H1 (cell line): ENCODE results near the gene TFB2M. TPM values are rescaled to one million over a fixed set of nuclear protein-coding genes. Genes with fewer than 3 reads are reported as not detected.

ENCODE experiments used
- CTCF ChIA-PET: fragments of 300-600 bp; sonication (Branson Sonifier 250); formaldehyde crosslinking; loops from one replicate; lab custom pipeline; 2021; ENCODE audit not compliant: partially characterized antibody; lab: Charles Lee
- POLR2A ChIA-PET: fragments of 300-600 bp; sonication (Branson Sonifier 250); formaldehyde crosslinking; loops from one replicate; lab custom pipeline; 2021; ENCODE audit warnings: inconsistent platforms; ENCODE audit not compliant: partially characterized antibody; lab: Charles Lee
- DNase-seq, 2 experiments: peaks; one replicate each; pipeline versions ENCODE4 v3.0.0 to v3.0.0-alpha.2; 2010 to 2022; ENCODE audit warnings: low spot score in 2 of 2, low read depth in 1 of 2, mixed read lengths in 1 of 2
- FAIRE-seq: peaks from 2 replicates; lab custom pipeline; 2011; peaks lifted over from hg19 to GRCh38; lab: Jason Lieb, UNC
- H2AFZ ChIP-seq: 2 replicates; pipeline ENCODE4 v1.8.1; 2012; ENCODE audit warnings: low read length, inconsistent platforms
- H2AK5ac ChIP-seq: 2 replicates; pipeline ENCODE4 v1.6.1; 2013; ENCODE audit warnings: low read depth, low read length
- H2BK120ac ChIP-seq: replicated peaks from 2 replicates; pipeline ENCODE3; 2013; ENCODE audit warnings: low read depth, low read length, inconsistent platforms
- H2BK12ac ChIP-seq: 2 replicates; pipeline ENCODE4 v1.6.1; 2013; ENCODE audit warnings: low read depth, low read length
- H2BK15ac ChIP-seq: 2 replicates; pipeline ENCODE4 v1.6.1; 2013; ENCODE audit warnings: low read length
- H2BK20ac ChIP-seq: 2 replicates; pipeline ENCODE4 v1.6.1; 2013; ENCODE audit warnings: low read length
- H2BK5ac ChIP-seq: 2 replicates; pipeline ENCODE4 v1.6.1; 2013; ENCODE audit warnings: low read depth, low read length
- H3K14ac ChIP-seq: 2 replicates; pipeline ENCODE4 v1.6.1; 2013; ENCODE audit warnings: inconsistent platforms; ENCODE audit not compliant: insufficient read length
- H3K18ac ChIP-seq: 2 replicates; pipeline ENCODE4 v1.6.1; 2013; ENCODE audit warnings: low read length; ENCODE audit errors: extremely low read depth
- H3K23ac ChIP-seq: 2 replicates; pipeline ENCODE4 v1.6.1; 2013; ENCODE audit warnings: inconsistent platforms; ENCODE audit not compliant: insufficient read length
- H3K23me2 ChIP-seq: 2 replicates; pipeline ENCODE4 v1.6.1; 2013; ENCODE audit warnings: low read depth, low read length
- H3K27ac ChIP-seq: 2 replicates; pipeline ENCODE4 v1.6.1; 2011; ENCODE audit warnings: low read depth, low read length, inconsistent platforms
- H3K27me3 ChIP-seq, 4 experiments: replicated peaks in 1 of 4; 1 replicate in 1 of 4; 2 replicates in 3 of 4; pipeline versions ENCODE4 v1.6.1 to v1.8.1; 2011 to 2013; ENCODE audit warnings: low read length in 3 of 4, mild to moderate bottlenecking in 3 of 4, inconsistent platforms in 2 of 4, mixed read lengths in 2 of 4, moderate library complexity in 1 of 4; ENCODE audit not compliant: control insufficient read depth in 3 of 4, insufficient read depth in 3 of 4; ENCODE audit errors: extremely low read depth in 1 of 4
- H3K36me3 ChIP-seq, 4 experiments: 2 replicates each; pipeline versions ENCODE4 v1.6.1 to v1.8.1; 2011 to 2013; ENCODE audit warnings: mild to moderate bottlenecking in 4 of 4, low read length in 3 of 4, moderate library complexity in 2 of 4, control low read depth in 1 of 4, inconsistent platforms in 1 of 4; ENCODE audit not compliant: insufficient read depth in 4 of 4, control insufficient read depth in 2 of 4
- H3K4ac ChIP-seq: replicated peaks from 2 replicates; pipeline ENCODE3; 2013; ENCODE audit warnings: low read length, low read depth, mixed read lengths, inconsistent platforms; ENCODE audit not compliant: insufficient read length
- H3K4me1 ChIP-seq, 4 experiments: replicated peaks in 1 of 4; 1 replicate in 1 of 4; 2 replicates in 3 of 4; pipeline versions ENCODE4 v1.6.1 to v1.8.1; 2011 to 2013; ENCODE audit warnings: low read length in 3 of 4, inconsistent platforms in 2 of 4, mixed read lengths in 1 of 4; ENCODE audit not compliant: insufficient read depth in 4 of 4, control insufficient read depth in 3 of 4
- H3K4me2 ChIP-seq, 2 experiments: 2 replicates each; pipeline versions ENCODE4 v1.6.1 to v1.8.1; 2011 to 2013; ENCODE audit warnings: low read depth in 2 of 2, low read length in 2 of 2, control low read depth in 1 of 2, inconsistent platforms in 1 of 2, mild to moderate bottlenecking in 1 of 2; ENCODE audit not compliant: insufficient read depth in 1 of 2
- H3K4me3 ChIP-seq, 4 experiments: fragments of 200-600, 300-600 bp in 1 of 4; sonication (generic), shearing (Covaris generic), sonication (Bioruptor Twin) in 1 of 4; 2 replicates each; pipeline versions ENCODE4 v1.5.1 to v1.8.1; 2011 to 2016; ENCODE audit warnings: low read length in 4 of 4, low read depth in 3 of 4, control low read depth in 2 of 4, inconsistent platforms in 2 of 4, mild to moderate bottlenecking in 2 of 4, mixed read lengths in 1 of 4, moderate library complexity in 1 of 4; ENCODE audit not compliant: insufficient read depth in 2 of 4; ENCODE audit errors: extremely low read depth in 1 of 4
- H3K56ac ChIP-seq: replicated peaks from 2 replicates; pipeline ENCODE3; 2013; ENCODE audit warnings: low read depth, mild to moderate bottlenecking, mixed read lengths, low read length, inconsistent platforms; ENCODE audit not compliant: insufficient read length
- H3K79me1 ChIP-seq: 2 replicates; pipeline ENCODE4 v1.6.1; 2013; ENCODE audit warnings: low read depth, low read length, control low read depth
- H3K79me2 ChIP-seq, 2 experiments: 2 replicates each; pipeline versions ENCODE4 v1.6.1 to v1.8.1; 2012 to 2013; ENCODE audit warnings: low read length in 2 of 2, mild to moderate bottlenecking in 2 of 2, inconsistent platforms in 1 of 2; ENCODE audit not compliant: insufficient read depth in 2 of 2, control insufficient read depth in 1 of 2
- H3K9ac ChIP-seq, 4 experiments: replicated peaks in 1 of 4; 1 replicate in 1 of 4; 2 replicates in 3 of 4; pipeline versions ENCODE4 v1.6.1 to v1.8.1; 2011 to 2013; ENCODE audit warnings: low read depth in 3 of 4, low read length in 3 of 4, control low read depth in 2 of 4, mild to moderate bottlenecking in 2 of 4, moderate library complexity in 2 of 4, inconsistent platforms in 1 of 4; ENCODE audit errors: extremely low read depth in 1 of 4
- H3K9me3 ChIP-seq, 2 experiments: 2 replicates each; pipeline versions ENCODE4 v1.6.1 to v1.8.1; 2012 to 2013; ENCODE audit warnings: mild to moderate bottlenecking in 2 of 2, moderate library complexity in 2 of 2, control low read depth in 1 of 2, inconsistent platforms in 1 of 2, low read depth in 1 of 2, low read length in 1 of 2, mixed read lengths in 1 of 2; ENCODE audit not compliant: insufficient read depth in 2 of 2
- H4K20me1 ChIP-seq, 2 experiments: replicated peaks in 1 of 2; 2 replicates each; pipeline versions ENCODE3 to v1.8.1; 2011 to 2013; ENCODE audit warnings: inconsistent platforms in 2 of 2, low read length in 2 of 2, mild to moderate bottlenecking in 1 of 2; ENCODE audit not compliant: insufficient read depth in 2 of 2, control insufficient read depth in 1 of 2
- H4K5ac ChIP-seq: 2 replicates; pipeline ENCODE4 v1.6.1; 2013; ENCODE audit warnings: low read length, low read depth, mixed read lengths, inconsistent platforms; ENCODE audit not compliant: insufficient read length
- H4K8ac ChIP-seq: 2 replicates; pipeline ENCODE4 v1.8.0; 2013; ENCODE audit warnings: mild to moderate bottlenecking, moderate library complexity, low read length, inconsistent platforms; ENCODE audit not compliant: insufficient read depth; ENCODE audit errors: extremely low read depth
- H4K91ac ChIP-seq: replicated peaks from 2 replicates; pipeline ENCODE3; 2013; ENCODE audit warnings: low read length, mixed read lengths, inconsistent platforms; ENCODE audit not compliant: insufficient read length
- CBX5 ChIP-seq: fragments of 300-800, 300-1000 bp; sonication (generic); IDR thresholded peaks from 2 replicates; pipeline ENCODE4 v1.7.1; 2016; ENCODE audit warnings: antibody characterized with exemption, low read length, low read depth
- CHD2 ChIP-seq: IDR thresholded peaks from 2 replicates; pipeline ENCODE4 v1.6.1; 2012; ENCODE audit warnings: low read length, improper control_type of control experiment
- HDAC6 ChIP-seq: IDR thresholded peaks from one replicate; pipeline ENCODE4 v1.7.1; 2012; ENCODE audit warnings: low read depth, mild to moderate bottlenecking, inconsistent platforms, low read length, moderate library complexity
- POU5F1 ChIP-seq: IDR thresholded peaks from 2 replicates; pipeline ENCODE4 v1.6.1; 2011; ENCODE audit warnings: low read depth, mild to moderate bottlenecking, low read length, moderate library complexity
- WGBS, 2 experiments: shearing (Covaris generic) in 1 of 2; methylation state at CpG; one replicate each; pipeline versions ENCODE4 v1.1.6 to v1.1.7; 2013 to 2015; ENCODE audit warnings: low lambda C conversion rate in 2 of 2, mixed read lengths in 2 of 2, inconsistent platforms in 1 of 2, low coverage in 1 of 2, missing lambda C conversion rate in 1 of 2; ENCODE audit not compliant: insufficient replicate concordance in 2 of 2, insufficient coverage in 1 of 2, insufficient read length in 1 of 2; ENCODE audit errors: extremely low coverage in 1 of 2, missing lambda C conversion rate in 1 of 2; 5-methylcytosine and 5-hydroxymethylcytosine counted together
- polyA plus RNA-seq, 7 experiments: library from polyadenylated mRNA; depleted of rRNA in 3 of 7; stranded (reverse) in 5 of 7; unstranded in 2 of 7; fragments of >200 nt in 5 of 7; fragments of 200-250 nt in 2 of 7; gene quantifications; 1 replicate in 5 of 7; 2 replicates in 1 of 7; 4 replicates in 1 of 7; pipeline versions ENCODE4 v1.2.1 to v1.2.3, GENCODE V29; 2011 to 2013; ENCODE audit warnings: missing spikeins in 2 of 7, mixed read lengths in 2 of 7
- total RNA-seq: library from RNA; stranded (reverse); fragmentation: NEBNext Ultra II Directional; extraction: Animal tissue kit (Norgen Biotek cat#: 25700); gene quantifications from 2 replicates; pipeline ENCODE4 v1.2.1, GENCODE V29; 2021

TFB2M gene
- total and polyA plus RNA-seq, 2 of the 8 experiments (the other 6 are each of a cell fraction or from before 2014, with no cell fraction given) = 10.4 to 22.0 TPM

DNA sequence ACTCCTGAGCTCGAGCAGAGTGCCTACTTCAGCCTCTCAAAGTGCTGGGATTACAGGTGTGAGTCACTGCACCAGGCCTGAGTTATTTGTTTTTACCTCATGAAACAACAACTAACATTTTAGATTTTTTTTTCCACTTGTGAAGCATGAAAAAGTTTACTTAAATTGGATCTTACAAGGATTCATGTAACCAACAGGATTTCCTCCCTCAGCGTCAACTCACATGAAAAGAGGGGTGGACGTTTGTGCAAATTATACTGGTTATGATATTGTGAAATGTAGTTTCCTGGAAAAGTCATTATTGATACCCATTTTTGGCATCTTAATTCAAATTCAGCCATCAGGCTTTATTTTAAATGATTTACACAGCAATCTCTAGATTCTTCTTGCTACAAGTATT, 6.7 kb upstream of the TFB2M start:
- H4K20me1 ChIP-seq = peaks cover 0 to 5% of the 10 kb centered on the region in 2 experiments
- H2AK5ac ChIP-seq = no peak overlapping the region
- no peak overlapping the region for H2BK15ac ChIP-seq
- H3K4me2 ChIP-seq = no peak overlapping the region
- H3K56ac ChIP-seq = no peak overlapping the region
- H3K9ac ChIP-seq = no peak overlapping the region
- H3K27me3 ChIP-seq = no peaks in the 10 kb centered on the region
- no peaks in the 10 kb centered on the region for H3K4me1 ChIP-seq
- no peak overlapping the region for H2BK20ac ChIP-seq
- H3K79me2 ChIP-seq = peaks cover 0 to 55% of the 10 kb centered on the region in 2 experiments; a peak in 2 of 4 replicates
- no peak overlapping the region for H4K8ac ChIP-seq
- H3K36me3 ChIP-seq = no peaks in the 10 kb centered on the region
- POLR2A ChIA-PET = no interaction called here
- H4K5ac ChIP-seq = no peak overlapping the region
- H3K23me2 ChIP-seq = no peaks in the 10 kb centered on the region
- H3K18ac ChIP-seq = no peak overlapping the region
- H4K91ac ChIP-seq = no peak overlapping the region
- no peak overlapping the region for H2BK120ac ChIP-seq
- TF ChIP-seq CBX5 = no peak
- TF ChIP-seq HDAC6 = no peak
- no peak for TF ChIP-seq POU5F1
- no peak for TF ChIP-seq CHD2
- H2BK5ac ChIP-seq = no peak overlapping the region
- no peak overlapping the region for H3K4me3 ChIP-seq
- H3K27ac ChIP-seq = no peak overlapping the region
- no peaks in the 10 kb centered on the region for H3K79me1 ChIP-seq
- FAIRE-seq (no peak), DNase-seq (no peak)
- WGBS, 2 experiments = 97% methylated on average over 3 of the region's 3 CpGs; no CpG with 5 or more reads in 1 of the 2 experiments
- H3K23ac ChIP-seq = no peak overlapping the region
- H3K9me3 ChIP-seq = no peaks in the 10 kb centered on the region
- CTCF ChIA-PET = interaction anchor here (0.6 kb wide), 1 partner anchor 41 kb away, joined by 3 read pairs; no protein-coding TSS in a partner anchor
- no peak overlapping the region for H3K4ac ChIP-seq
- H2AFZ ChIP-seq = no peak overlapping the region
- no peak overlapping the region for H2BK12ac ChIP-seq
- no peak overlapping the region for H3K14ac ChIP-seq
